K562 (cell line): ENCODE measurements around the gene ARL6IP6. TPM values are rescaled to one million over a fixed set of nuclear protein-coding genes. Genes with fewer than 3 reads are reported as not detected.

Experiments
- ATAC-seq: fragments of 200-7000 bp; cut with Tn5 transposase; 3 replicates; pipeline ENCODE4 v1.9.1; 2020; ENCODE audit warnings: moderate library complexity
- BruUV-seq: library from RNA; stranded (reverse); fragments of 400-500 nt; replicated peaks from 2 replicates; lab custom pipeline; 2021; lab: Mats Ljungman, UMichigan
- CTCF ChIA-PET: fragments of 300-600 bp; formaldehyde crosslinking; extraction: SDS; loops from one replicate; lab custom pipeline; 2021; ENCODE audit warnings: low intra/inter-chr PET ratio; lab: Yijun Ruan, JAX
- POLR2A ChIA-PET: fragments of 300-600, 350-650 bp; sonication (Branson Sonifier 250); formaldehyde crosslinking; extraction: SDS; loops from one replicate; lab custom pipeline; 2021; ENCODE audit warnings: antibody characterized with exemption, inconsistent platforms; lab: Yijun Ruan, JAX
- DNase-seq, 4 experiments: peaks; one replicate each; pipeline versions ENCODE4 v3.0.0 to v3.0.0-alpha.2; 2011 to 2018; ENCODE audit warnings: low spot score in 3 of 4, mixed read lengths in 3 of 4; ENCODE audit errors: extremely low read depth in 1 of 4
- FAIRE-seq: peaks from 2 replicates; lab custom pipeline; 2011; peaks lifted over from hg19 to GRCh38; lab: Jason Lieb, UNC
- H2AFZ ChIP-seq: 2 replicates; pipeline ENCODE4 v1.6.0; 2011; ENCODE audit warnings: low read depth, low read length, control low read depth, inconsistent platforms
- H3K27ac ChIP-seq: fragments of 200-600 bp; 3 replicates; pipeline ENCODE4 v1.8.0; 2011; ENCODE audit warnings: low read depth, mild to moderate bottlenecking, control low read depth, inconsistent platforms, low read length, moderate library complexity, mixed read lengths; ENCODE audit errors: extremely low read depth
- H3K27me3 ChIP-seq, 2 experiments: fragments of 300-600 bp in 1 of 2; 2 replicates in 1 of 2; 3 replicates in 1 of 2; pipeline versions ENCODE4 v1.6.0 to v1.8.0; 2011; ENCODE audit warnings: inconsistent platforms in 2 of 2, low read length in 2 of 2, mild to moderate bottlenecking in 1 of 2, mixed read lengths in 1 of 2, moderate library complexity in 1 of 2; ENCODE audit not compliant: control insufficient read depth in 2 of 2, insufficient read depth in 2 of 2
- H3K36me3 ChIP-seq: fragments of 300-600 bp; 3 replicates; pipeline ENCODE4 v1.8.0; 2011; ENCODE audit warnings: mild to moderate bottlenecking, low read length, inconsistent platforms; ENCODE audit not compliant: control insufficient read depth, insufficient read depth
- H3K4me1 ChIP-seq, 2 experiments: fragments of 200-600 bp in 1 of 2; replicated peaks in 1 of 2; 2 replicates in 1 of 2; 3 replicates in 1 of 2; pipeline versions ENCODE4 v1.5.1 to v1.8.0; 2011; ENCODE audit warnings: inconsistent platforms in 2 of 2, low read length in 2 of 2, mild to moderate bottlenecking in 1 of 2, mixed read lengths in 1 of 2, moderate library complexity in 1 of 2; ENCODE audit not compliant: control insufficient read depth in 2 of 2, insufficient read depth in 2 of 2
- H3K4me2 ChIP-seq: 2 replicates; pipeline ENCODE4 v1.6.1; 2011; ENCODE audit warnings: low read length, control low read depth, inconsistent platforms, mixed read lengths; ENCODE audit not compliant: insufficient read depth
- H3K4me3 ChIP-seq: fragments of 200-600 bp; sonication (generic), shearing (Covaris generic); 2 replicates; pipeline ENCODE4 v1.5.1; 2016; ENCODE audit warnings: control low read depth, inconsistent platforms
- H3K79me2 ChIP-seq: fragments of 200-600 bp; 3 replicates; pipeline ENCODE4 v1.8.0; 2011; ENCODE audit warnings: low read length, inconsistent platforms; ENCODE audit not compliant: control insufficient read depth, insufficient read depth
- H3K9ac ChIP-seq, 2 experiments: 2 replicates each; pipeline versions ENCODE4 v1.6.0 to v1.6.1; 2011; ENCODE audit warnings: low read depth in 2 of 2, low read length in 2 of 2, control low read depth in 1 of 2, inconsistent platforms in 1 of 2, mild to moderate bottlenecking in 1 of 2, mixed read lengths in 1 of 2; ENCODE audit not compliant: insufficient read depth in 1 of 2
- H3K9me1 ChIP-seq: one replicate; pipeline ENCODE4 v1.6.0; 2011; ENCODE audit warnings: inconsistent platforms, mild to moderate bottlenecking, low read length, moderate library complexity; ENCODE audit not compliant: control insufficient read depth, insufficient read depth
- H3K9me3 ChIP-seq: replicated peaks from 2 replicates; pipeline ENCODE4 v1.5.1; 2011; ENCODE audit warnings: low read depth, low read length, inconsistent platforms; ENCODE audit not compliant: control insufficient read depth, insufficient read depth
- H4K20me1 ChIP-seq: replicated peaks from 2 replicates; pipeline ENCODE4 v1.6.1; 2011; ENCODE audit warnings: low read length, inconsistent platforms, mixed read lengths; ENCODE audit not compliant: control insufficient read depth, insufficient read depth
- C11orf30 ChIP-seq: fragments of 450-650 bp; IDR thresholded peaks from 2 replicates; pipeline ENCODE4 v1.6.1; 2016; ENCODE audit warnings: low read depth, mild to moderate bottlenecking
- HNRNPUL1 ChIP-seq: fragments of 200-400 bp; formaldehyde crosslinking; IDR thresholded peaks from 2 replicates; pipeline ENCODE4 v1.6.1; 2017; ENCODE audit warnings: low read length
- KDM1A ChIP-seq, 2 experiments: fragments of 450-650 bp; IDR thresholded peaks; 2 replicates each; pipeline ENCODE4 v1.6.1; 2016; ENCODE audit warnings: mild to moderate bottlenecking in 2 of 2
- MAFF ChIP-seq: IDR thresholded peaks from 2 replicates; pipeline ENCODE4 v1.6.1; 2012; ENCODE audit warnings: low read length, improper control_type of control experiment
- MAFG ChIP-seq: fragments of 450-650 bp; conservative IDR thresholded peaks from 2 replicates; pipeline ENCODE4 v1.6.1; 2016; ENCODE audit warnings: missing genetic modification characterization, missing compliant biosample characterization
- MAFK ChIP-seq: IDR thresholded peaks from 2 replicates; pipeline ENCODE4 v1.6.1; 2011; ENCODE audit warnings: low read length, improper control_type of control experiment
- ZFP1 ChIP-seq: fragments of 450-650 bp; formaldehyde crosslinking; IDR thresholded peaks from 2 replicates; pipeline ENCODE4 v1.4.0; 2020; ENCODE audit warnings: mild to moderate bottlenecking, mixed read lengths
- ZNF316 ChIP-seq: fragments of 450-650 bp; IDR thresholded peaks from 2 replicates; pipeline ENCODE4 v1.6.1; 2016
- WGBS: fragments of 100-300 bp; shearing (Covaris generic); methylation state at CpG from one replicate; pipeline ENCODE4 v1.1.6; 2016; ENCODE audit warnings: low coverage, mixed read lengths; ENCODE audit not compliant: insufficient coverage; ENCODE audit errors: missing lambda C conversion rate; 5-methylcytosine and 5-hydroxymethylcytosine counted together
- in situ Hi-C: fragments of 300-500 bp; cut with MboI; formaldehyde crosslinking; loops from 4 replicates; pipeline ENCODE4 v1.15.0; 2018; ENCODE audit warnings: inconsistent platforms, mixed read lengths
- intact Hi-C: fragments of 100-400 bp; cut with micrococcal nuclease; formaldehyde crosslinking; loops from 2 replicates; pipeline ENCODE4 v1.14.2; 2022
- polyA plus RNA-seq, 8 experiments: library from polyadenylated mRNA; depleted of rRNA in 4 of 8; stranded (reverse) in 5 of 8; unstranded in 3 of 8; fragments of >200 nt; fragmentation: Nextera tagmentation in 2 of 8; fragmentation: Illumina TruSeq in 1 of 8; extraction: Ambion mirVana in 2 of 8; extraction: Trizol in 1 of 8; gene quantifications; 2 replicates each; pipeline versions ENCODE4 v1.2.1 to v1.2.3, GENCODE V29; 2011 to 2014; ENCODE audit warnings: inconsistent platforms in 1 of 8, missing spikeins in 1 of 8
- total RNA-seq, 7 experiments: library from RNA; depleted of rRNA in 6 of 7; stranded (reverse); fragments of >200 nt in 6 of 7; fragmentation: Illumina TruSeq in 2 of 7; extraction: Trizol in 2 of 7; gene quantifications; 2 replicates each; pipeline versions ENCODE4 v1.2.1 to v1.2.3, GENCODE V29; 2011 to 2021; ENCODE audit warnings: low replicate concordance in 1 of 7
- TF ChIP-seq, protein P1 (sequence below): fragments of 150-350 bp; conservative IDR thresholded peaks from 2 replicates; pipeline ENCODE4 v1.6.1; 2014; ENCODE audit warnings: low read length

The ARL6IP6 gene
- total and polyA plus RNA-seq, 9 of the 15 experiments (the other 6 are each of a cell fraction or from before 2014, with no cell fraction given), result 19.2 to 98.5 (median 36.2) TPM

GRCh38 chr2:152723918-152724317 lies 5.5 kb downstream of the ARL6IP6 start:
- no peak overlapping the region for H3K4me3 ChIP-seq
- WGBS, result 88% methylated on average over 1 of the region's 1 CpG

More at GRCh38 chr2:152723918-152724317, 5.5 kb downstream of the ARL6IP6 start:
- ATAC-seq (no peak), FAIRE-seq (no peak), DNase-seq (no peak)
- Histone ChIP-seq H3K27ac (no peak overlapping the region), H2AFZ (no peak overlapping the region), H3K79me2 (peaks cover 91% of the 10 kb centered on the region), H3K27me3 (no peaks in the 10 kb centered on the region), H3K4me1 (peaks cover 0 to 16% of the 10 kb centered on the region in 2 experiments; a peak in 2 of 5 replicates), H3K4me2 (no peak overlapping the region), H3K9me1 (no peaks in the 10 kb centered on the region), H4K20me1 (no peaks in the 10 kb centered on the region), H3K9me3 (no peaks in the 10 kb centered on the region), H3K36me3 (peaks cover 61% of the 10 kb centered on the region), H3K9ac (no peak overlapping the region)
- BruUV-seq, result no TSS peak
- TF ChIP-seq ZFP1 (CRISPR knock-in tag), result no peak
- TF ChIP-seq HNRNPUL1, result no peak
- peak; percentile 44; the same call in 1 of the 2 replicates for TF ChIP-seq MAFF
- TF ChIP-seq MAFG (tag), result peak; percentile 39; the same call in 1 of the 2 replicates
- TF ChIP-seq C11orf30, result peak; percentile 55; the same call in 1 of the 2 replicates
- TF ChIP-seq, protein P1, sequence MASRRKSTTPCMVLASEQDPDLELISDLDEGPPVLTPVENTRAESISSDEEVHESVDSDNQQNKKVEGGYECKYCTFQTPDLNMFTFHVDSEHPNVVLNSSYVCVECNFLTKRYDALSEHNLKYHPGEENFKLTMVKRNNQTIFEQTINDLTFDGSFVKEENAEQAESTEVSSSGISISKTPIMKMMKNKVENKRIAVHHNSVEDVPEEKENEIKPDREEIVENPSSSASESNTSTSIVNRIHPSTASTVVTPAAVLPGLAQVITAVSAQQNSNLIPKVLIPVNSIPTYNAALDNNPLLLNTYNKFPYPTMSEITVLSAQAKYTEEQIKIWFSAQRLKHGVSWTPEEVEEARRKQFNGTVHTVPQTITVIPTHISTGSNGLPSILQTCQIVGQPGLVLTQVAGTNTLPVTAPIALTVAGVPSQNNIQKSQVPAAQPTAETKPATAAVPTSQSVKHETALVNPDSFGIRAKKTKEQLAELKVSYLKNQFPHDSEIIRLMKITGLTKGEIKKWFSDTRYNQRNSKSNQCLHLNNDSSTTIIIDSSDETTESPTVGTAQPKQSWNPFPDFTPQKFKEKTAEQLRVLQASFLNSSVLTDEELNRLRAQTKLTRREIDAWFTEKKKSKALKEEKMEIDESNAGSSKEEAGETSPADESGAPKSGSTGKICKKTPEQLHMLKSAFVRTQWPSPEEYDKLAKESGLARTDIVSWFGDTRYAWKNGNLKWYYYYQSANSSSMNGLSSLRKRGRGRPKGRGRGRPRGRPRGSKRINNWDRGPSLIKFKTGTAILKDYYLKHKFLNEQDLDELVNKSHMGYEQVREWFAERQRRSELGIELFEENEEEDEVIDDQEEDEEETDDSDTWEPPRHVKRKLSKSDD, result no peak
- no peak for TF ChIP-seq KDM1A (IDR thresholded peaks at IDR 0.05)
- TF ChIP-seq ZNF316, result peak; percentile 84
- peak; percentile 48; the same call in 1 of the 2 replicates for TF ChIP-seq MAFK
- in situ Hi-C loops, result no loop called here
- ChIA-PET POLR2A (no interaction called here), CTCF (no interaction called here)
- intact Hi-C loops, result no loop called here
